WERI-Rb-1 (cell line): ENCODE data around the gene HNRNPM.
"Not testable (repeated sequence)": the region's sequence is repeated elsewhere in the genome, so short reads cannot be mapped to it uniquely, and the experiment has no call there.

Source experiments
- DNase-seq: peaks from one replicate; pipeline ENCODE4 v3.0.0-alpha.2; 2020
- H3K27ac ChIP-seq: fragments of 250-450 bp; sonication (Bioruptor Pico); 2 replicates; pipeline ENCODE4 v1.5.1; 2020; ENCODE audit warnings: mild to moderate bottlenecking, moderate library complexity
- H3K27me3 ChIP-seq: fragments of 250-450 bp; sonication (Bioruptor Pico); 2 replicates; pipeline ENCODE4 v1.5.1; 2021; ENCODE audit warnings: mild to moderate bottlenecking, low read depth, moderate library complexity; ENCODE audit not compliant: insufficient read depth, severe bottlenecking
- H3K36me3 ChIP-seq: fragments of 250-450 bp; sonication (Bioruptor Pico); 2 replicates; pipeline ENCODE4 v1.5.1; 2020; ENCODE audit warnings: mild to moderate bottlenecking, moderate library complexity
- H3K4me3 ChIP-seq: 2 replicates; pipeline ENCODE4 v1.5.1; 2011; ENCODE audit warnings: low read depth, mild to moderate bottlenecking, control low read depth, low read length
- H3K9me3 ChIP-seq: fragments of 250-450 bp; sonication (Bioruptor Pico); 2 replicates; pipeline ENCODE4 v1.5.1; 2021; ENCODE audit warnings: mild to moderate bottlenecking, moderate library complexity; ENCODE audit not compliant: severe bottlenecking
- TF ChIP-seq, protein P1 (sequence below): IDR thresholded peaks from 2 replicates; pipeline ENCODE4 v1.5.1; 2011; ENCODE audit warnings: low read depth, mild to moderate bottlenecking, control low read depth, inconsistent platforms, low read length

Gene HNRNPM

GRCh38 chr19:8513036-8513686 lies 68.4 kb downstream of the HNRNPM start:
- Histone ChIP-seq H3K4me3 (peak overlapping the region; percentile 64), H3K36me3 (peaks cover 15% of the 10 kb centered on the region), H3K27ac (peak overlapping the region; percentile 100), H3K9me3 (no peaks in the 10 kb centered on the region), H3K27me3 (no peaks in the 10 kb centered on the region)
- TF ChIP-seq, protein P1, sequence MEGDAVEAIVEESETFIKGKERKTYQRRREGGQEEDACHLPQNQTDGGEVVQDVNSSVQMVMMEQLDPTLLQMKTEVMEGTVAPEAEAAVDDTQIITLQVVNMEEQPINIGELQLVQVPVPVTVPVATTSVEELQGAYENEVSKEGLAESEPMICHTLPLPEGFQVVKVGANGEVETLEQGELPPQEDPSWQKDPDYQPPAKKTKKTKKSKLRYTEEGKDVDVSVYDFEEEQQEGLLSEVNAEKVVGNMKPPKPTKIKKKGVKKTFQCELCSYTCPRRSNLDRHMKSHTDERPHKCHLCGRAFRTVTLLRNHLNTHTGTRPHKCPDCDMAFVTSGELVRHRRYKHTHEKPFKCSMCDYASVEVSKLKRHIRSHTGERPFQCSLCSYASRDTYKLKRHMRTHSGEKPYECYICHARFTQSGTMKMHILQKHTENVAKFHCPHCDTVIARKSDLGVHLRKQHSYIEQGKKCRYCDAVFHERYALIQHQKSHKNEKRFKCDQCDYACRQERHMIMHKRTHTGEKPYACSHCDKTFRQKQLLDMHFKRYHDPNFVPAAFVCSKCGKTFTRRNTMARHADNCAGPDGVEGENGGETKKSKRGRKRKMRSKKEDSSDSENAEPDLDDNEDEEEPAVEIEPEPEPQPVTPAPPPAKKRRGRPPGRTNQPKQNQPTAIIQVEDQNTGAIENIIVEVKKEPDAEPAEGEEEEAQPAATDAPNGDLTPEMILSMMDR, result no peak
- no peak for DNase-seq

- Histone ChIP-seq H3K36me3 (peaks cover 15% of the 10 kb centered on the region), H3K27me3 (no peaks in the 10 kb centered on the region), H3K4me3 (peak within 1 kb of the TSS; percentile 64), H3K27ac (peak within 1 kb of the TSS; percentile 100), H3K9me3 (no peaks in the 10 kb centered on the region)
- peak; percentile 99 for DNase-seq
- TF ChIP-seq, protein P1, result no peak
These were observed 69.1 kb downstream of the HNRNPM start, which contains the start of gene ZNF414 for GRCh38 chr19:8513687-8514504. TSS of gene ZNF414 (minus strand) at chr19:8514167. CDS start at chr19:8514046, 121 bp downstream.

GRCh38 chr19:8514505-8515009 lies 69.8 kb downstream of the HNRNPM start:
- Histone ChIP-seq H3K27ac (peak overlapping the region; percentile 100), H3K36me3 (peaks cover 15% of the 10 kb centered on the region), H3K4me3 (peak overlapping the region; percentile 64)
- H3K9me3 ChIP-seq, DNase-seq, H3K27me3 ChIP-seq: not testable (repeated sequence)

DNA sequence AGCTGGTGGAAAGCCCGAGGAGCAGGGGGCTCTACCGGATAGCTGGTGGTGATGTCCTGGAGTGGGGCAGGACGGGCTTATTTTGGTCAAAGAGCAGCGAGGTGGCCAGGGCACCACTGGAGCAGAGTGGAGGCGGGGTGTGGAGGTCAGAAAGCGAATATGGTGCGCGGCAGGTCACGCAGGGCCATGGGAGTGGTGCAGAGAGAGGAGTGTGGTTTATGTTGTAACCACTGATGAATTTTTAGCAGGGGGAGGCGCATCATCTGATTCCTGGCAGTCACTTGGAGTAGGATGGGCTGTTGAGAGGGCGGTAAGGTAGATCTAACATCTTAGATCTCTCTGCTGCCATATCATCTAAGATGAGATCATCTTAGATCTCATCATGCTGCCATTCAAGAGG lies 70.5 kb downstream of the HNRNPM start:
- no peak overlapping the region for H3K4me3 ChIP-seq
- H3K27ac ChIP-seq, result no peak overlapping the region
- TF ChIP-seq, protein P1, result no peak
- no peak for DNase-seq
- no peaks in the 10 kb centered on the region for H3K27me3 ChIP-seq
- H3K9me3 ChIP-seq, result no peaks in the 10 kb centered on the region
- H3K36me3 ChIP-seq, result peaks cover 15% of the 10 kb centered on the region

- DNase-seq, result no peak
- Histone ChIP-seq H3K27me3 (no peaks in the 10 kb centered on the region), H3K4me3 (no peak overlapping the region), H3K27ac (no peak overlapping the region), H3K9me3 (no peaks in the 10 kb centered on the region), H3K36me3 (peaks cover 2% of the 10 kb centered on the region)
- TF ChIP-seq, protein P1, result no peak
These were observed 73.0 kb downstream of the HNRNPM start for GRCh38 chr19:8517551-8518442.
